ENCODE results near the gene ZNF14. TPM values are rescaled to one million over a fixed set of nuclear protein-coding genes. Genes with fewer than 3 reads are reported as not detected.
"Not testable (repeated sequence)": the region's sequence is repeated elsewhere in the genome, so short reads cannot be mapped to it uniquely, and the experiment has no call there.

ZNF14 gene
- 10 to 100 TPM in 2 of 3 donors, 1 to 10 TPM in 1; 7.0 to 22.7 (median 14.7) TPM for total RNA-seq

DNA sequence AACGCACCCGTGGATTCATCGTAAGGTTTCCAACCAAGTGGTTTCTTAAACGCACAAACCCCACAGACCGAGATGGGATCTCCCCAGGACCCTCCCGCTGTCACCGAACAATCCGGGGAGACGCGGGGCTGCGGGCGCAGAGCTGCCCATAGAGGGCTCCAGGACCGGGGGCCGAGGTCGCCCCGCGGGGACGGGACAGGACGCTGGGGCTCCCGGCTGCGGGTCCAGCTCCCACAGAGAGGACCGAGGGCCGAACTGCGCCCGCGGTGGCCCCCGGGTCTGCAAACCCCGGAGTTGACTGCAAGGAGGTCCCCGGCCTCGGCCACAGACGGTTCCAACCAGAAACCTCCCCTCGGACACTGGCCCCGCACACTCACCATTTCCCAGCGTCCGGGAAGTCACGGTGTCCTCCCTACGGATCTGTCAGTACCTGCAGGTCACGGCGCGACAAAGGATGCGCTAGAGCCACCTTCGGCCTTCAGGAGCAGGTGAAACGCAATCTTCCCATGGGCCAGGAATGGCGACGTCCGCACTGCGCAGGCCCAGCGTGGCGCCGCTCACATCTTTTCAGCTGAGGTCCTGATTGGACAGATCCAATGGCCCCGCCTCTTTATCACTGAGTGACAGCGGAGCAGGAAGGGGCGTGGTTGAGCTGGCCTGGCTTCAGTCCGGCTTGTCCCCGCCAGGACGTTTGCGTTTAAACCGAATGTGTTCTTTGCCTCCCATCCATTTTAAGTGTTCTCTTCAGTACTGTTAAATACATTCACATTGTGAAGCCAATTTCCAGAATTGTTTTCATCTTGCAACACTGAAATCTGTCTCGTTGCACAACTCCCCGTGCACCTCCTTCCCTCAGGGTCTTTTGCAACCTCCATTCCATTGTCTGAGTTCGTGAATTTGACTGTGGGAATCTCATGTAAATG, at the start of gene ZNF14:
Gene ZNF14 (minus strand): TSS at position 534 of the 923 bp plus-strand sequence. CDS start 154 bp downstream, at position 380.
- H3K4me3 ChIP-seq = peak within 1 kb of the TSS; percentile 89 to 99 (median 91)
- H3K27me3 ChIP-seq = no peaks in the 10 kb centered on the region
- peak within 1 kb of the TSS; percentile 86 to 89 for H3K27ac ChIP-seq
- H3K36me3 ChIP-seq = no peaks in the 10 kb centered on the region
- peaks cover 18 to 32% of the 10 kb centered on the region in 2 donors for H3K9me3 ChIP-seq
- H3K4me1 ChIP-seq = no peaks in the 10 kb centered on the region
- peak; percentile 95 for DNase-seq (ENCODE audit: low spot score in 2 of 2)
- intact Hi-C loops (cut with DNase I; ENCODE audit: low total_unique reads) = no loop called here
- TF ChIP-seq POLR2A (IDR thresholded peaks at IDR 0.05) = peak; percentile 84
- TF ChIP-seq, protein P1, sequence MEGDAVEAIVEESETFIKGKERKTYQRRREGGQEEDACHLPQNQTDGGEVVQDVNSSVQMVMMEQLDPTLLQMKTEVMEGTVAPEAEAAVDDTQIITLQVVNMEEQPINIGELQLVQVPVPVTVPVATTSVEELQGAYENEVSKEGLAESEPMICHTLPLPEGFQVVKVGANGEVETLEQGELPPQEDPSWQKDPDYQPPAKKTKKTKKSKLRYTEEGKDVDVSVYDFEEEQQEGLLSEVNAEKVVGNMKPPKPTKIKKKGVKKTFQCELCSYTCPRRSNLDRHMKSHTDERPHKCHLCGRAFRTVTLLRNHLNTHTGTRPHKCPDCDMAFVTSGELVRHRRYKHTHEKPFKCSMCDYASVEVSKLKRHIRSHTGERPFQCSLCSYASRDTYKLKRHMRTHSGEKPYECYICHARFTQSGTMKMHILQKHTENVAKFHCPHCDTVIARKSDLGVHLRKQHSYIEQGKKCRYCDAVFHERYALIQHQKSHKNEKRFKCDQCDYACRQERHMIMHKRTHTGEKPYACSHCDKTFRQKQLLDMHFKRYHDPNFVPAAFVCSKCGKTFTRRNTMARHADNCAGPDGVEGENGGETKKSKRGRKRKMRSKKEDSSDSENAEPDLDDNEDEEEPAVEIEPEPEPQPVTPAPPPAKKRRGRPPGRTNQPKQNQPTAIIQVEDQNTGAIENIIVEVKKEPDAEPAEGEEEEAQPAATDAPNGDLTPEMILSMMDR (IDR thresholded peaks at IDR 0.05) = peak in 1 of 3 donors; percentile 17
- peak; percentile 81 to 97 (median 95) for TF ChIP-seq POLR2AphosphoS5 (IDR thresholded peaks at IDR 0.05)

DNA sequence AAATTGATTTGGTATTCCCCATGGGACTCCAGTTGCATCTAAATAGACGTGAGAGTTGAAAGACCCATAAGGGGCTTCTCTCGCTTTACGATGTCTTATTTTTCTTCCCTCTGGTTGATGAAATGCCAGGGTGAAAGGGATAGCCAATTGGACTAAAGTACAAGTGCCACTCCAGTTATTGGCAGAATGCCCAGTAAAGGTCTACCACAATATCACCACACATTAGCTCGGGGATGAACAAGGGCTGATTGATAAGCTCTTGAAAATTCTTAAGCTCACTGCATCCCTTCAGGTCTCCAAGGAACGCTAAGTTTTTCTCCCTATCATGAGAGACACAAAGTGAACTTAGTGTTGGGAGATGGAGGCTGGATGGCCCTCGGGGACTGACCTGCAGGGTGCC, 48.9 kb upstream of the ZNF14 start:
- H3K36me3 ChIP-seq; H3K27me3 ChIP-seq; H3K27ac ChIP-seq; H3K9me3 ChIP-seq; intact Hi-C loops (cut with DNase I; ENCODE audit: low total_unique reads); H3K4me1 ChIP-seq; DNase-seq (ENCODE audit: low spot score in 2 of 2); H3K4me3 ChIP-seq: not testable (repeated sequence)

DNA sequence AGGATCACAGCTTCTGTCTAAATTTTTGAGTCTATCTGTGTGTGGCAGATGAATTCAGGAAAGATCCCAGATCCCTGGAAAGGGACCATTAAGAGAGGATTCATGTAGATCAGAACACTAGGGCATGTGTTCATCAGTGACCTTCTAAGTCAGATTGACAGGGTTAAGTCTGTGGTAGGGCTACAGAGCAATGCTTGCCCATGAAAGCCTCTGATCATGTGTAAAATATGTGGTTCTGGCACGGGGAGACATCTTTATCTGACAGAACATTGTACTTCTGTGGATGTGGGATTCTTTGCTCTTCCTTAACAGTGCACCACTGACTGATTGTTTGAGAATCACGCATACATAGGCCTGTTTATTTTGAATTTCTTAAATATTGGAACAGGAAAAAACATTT, 45.8 kb upstream of the ZNF14 start:
- H3K9me3 ChIP-seq = no peaks in the 10 kb centered on the region
- TF ChIP-seq POLR2A (IDR thresholded peaks at IDR 0.05) (no peak), POLR2AphosphoS5 (IDR thresholded peaks at IDR 0.05) (no peak)
- TF ChIP-seq, protein P1 (IDR thresholded peaks at IDR 0.05) = no peak
- no peak for DNase-seq (ENCODE audit: low spot score in 2 of 2)
- H3K27me3 ChIP-seq = no peaks in the 10 kb centered on the region
- no peak overlapping the region for H3K27ac ChIP-seq
- intact Hi-C loops (cut with DNase I; ENCODE audit: low total_unique reads) = no loop called here
- no peaks in the 10 kb centered on the region for H3K36me3 ChIP-seq
- H3K4me1 ChIP-seq = peaks cover 3 to 6% of the 10 kb centered on the region in 2 donors
- H3K4me3 ChIP-seq = no peak overlapping the region

DNA sequence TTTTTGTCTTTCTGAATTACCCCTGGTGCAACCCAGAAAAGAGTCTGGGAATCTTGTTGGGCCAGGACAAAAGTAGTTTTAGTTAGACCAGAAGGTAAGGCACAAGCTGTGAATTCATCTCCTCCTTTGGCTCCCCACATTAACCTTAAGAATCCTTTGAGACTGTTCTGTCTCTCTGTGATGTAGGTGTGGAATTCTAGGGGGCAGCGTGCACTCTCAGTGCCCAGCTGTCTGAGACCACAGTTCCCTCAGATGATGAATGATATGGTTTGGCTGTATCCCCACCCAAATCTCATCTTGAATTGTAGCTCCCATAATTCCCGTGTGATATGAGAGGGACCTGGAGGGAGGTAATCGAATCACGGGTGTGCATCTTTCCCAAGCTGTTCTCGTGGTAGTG, 44.8 kb upstream of the ZNF14 start:
- H3K27me3 ChIP-seq = no peaks in the 10 kb centered on the region
- intact Hi-C loops (cut with DNase I; ENCODE audit: low total_unique reads) = no loop called here
- H3K9me3 ChIP-seq = no peaks in the 10 kb centered on the region
- no peaks in the 10 kb centered on the region for H3K36me3 ChIP-seq
- peak overlapping the region in 1 of 3 donors; percentile 75 for H3K4me3 ChIP-seq
- H3K27ac ChIP-seq = no peak overlapping the region
- TF ChIP-seq POLR2AphosphoS5 (IDR thresholded peaks at IDR 0.05) (no peak), POLR2A (IDR thresholded peaks at IDR 0.05) (no peak)
- TF ChIP-seq, protein P1 (IDR thresholded peaks at IDR 0.05) = no peak
- peaks cover 3 to 6% of the 10 kb centered on the region in 2 donors for H3K4me1 ChIP-seq
- no peak for DNase-seq (ENCODE audit: low spot score in 2 of 2)

DNA sequence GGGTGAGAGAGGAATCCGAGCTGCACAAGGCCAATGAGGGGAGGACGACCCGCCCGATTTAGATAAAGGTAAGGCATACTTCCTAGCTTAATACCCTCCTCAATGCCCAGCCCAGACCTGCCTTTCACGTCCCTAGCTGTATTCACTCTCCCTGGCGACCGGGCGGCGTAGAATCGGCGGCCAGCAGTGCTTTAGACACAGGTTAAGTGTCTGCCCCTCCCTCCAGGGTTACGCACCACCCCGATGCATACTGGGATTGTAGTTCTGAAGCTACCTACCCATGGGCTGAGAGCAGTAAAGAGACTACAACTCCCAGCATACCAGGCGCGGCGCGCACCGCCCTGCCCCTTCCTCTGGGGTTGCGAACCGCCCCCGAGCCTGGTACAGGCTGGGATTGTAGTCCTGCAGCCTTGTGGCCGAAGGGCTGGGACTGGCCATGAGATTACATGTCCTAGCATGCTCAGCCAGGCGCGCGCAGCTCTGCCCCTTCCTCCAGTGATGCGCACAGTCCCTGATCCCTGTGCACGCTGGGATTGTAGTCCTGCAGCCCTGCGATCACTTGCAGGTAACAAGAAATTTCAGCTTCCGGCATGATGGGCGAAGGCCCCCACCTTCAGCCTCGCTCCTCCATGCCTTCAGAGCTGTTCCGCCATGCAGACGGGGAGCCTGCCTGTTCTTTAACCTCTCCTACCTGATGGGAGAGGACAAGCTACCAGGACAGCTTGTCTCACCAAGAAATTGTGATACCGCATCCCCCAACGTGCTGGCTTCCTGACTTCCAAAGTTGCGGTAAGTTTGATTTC, 43.5 kb upstream of the ZNF14 start:
- Histone ChIP-seq H3K4me3 (peak overlapping the region; percentile 55 to 75 (median 61)), H3K27me3 (no peaks in the 10 kb centered on the region), H3K36me3 (no peaks in the 10 kb centered on the region), H3K9me3 (no peaks in the 10 kb centered on the region), H3K4me1 (peaks cover 3 to 6% of the 10 kb centered on the region in 2 donors), H3K27ac (peak overlapping the region; percentile 75 to 86)
- intact Hi-C loops (cut with DNase I; ENCODE audit: low total_unique reads) = no loop called here
- TF ChIP-seq, protein P1 (IDR thresholded peaks at IDR 0.05) = no peak
- TF ChIP-seq POLR2AphosphoS5 (IDR thresholded peaks at IDR 0.05) (peak; percentile 47 to 75 (median 66)), POLR2A (IDR thresholded peaks at IDR 0.05) (no peak)
- peak; percentile 97 to 99 for DNase-seq (ENCODE audit: low spot score in 2 of 2)

Measured in breast epithelium (tissue), 4 donors.